GM18870 (cell line): ENCODE measurements around the gene PDCD10.

Source experiments
- ATAC-seq: cut with Tn5 transposase; IDR thresholded peaks from one replicate; pipeline ENCODE4 v1.9.1; 2021; ENCODE audit warnings: moderate library complexity; ENCODE audit not compliant: unreplicated experiment

PDCD10 gene

GRCh38 chr3:167684388-167684993, 50.2 kb downstream of the PDCD10 start:
- peak; percentile 81 for ATAC-seq

GRCh38 chr3:167679526-167679925, 55.2 kb downstream of the PDCD10 start:
- ATAC-seq, result no peak

- no peak for ATAC-seq
Measured at GRCh38 chr3:167675848-167676247, 58.8 kb downstream of the PDCD10 start.

- ATAC-seq, result no peak
Measured at GRCh38 chr3:167673221-167673620, 61.5 kb downstream of the PDCD10 start.

GRCh38 chr3:167671878-167672427, 62.7 kb downstream of the PDCD10 start:
- ATAC-seq, result no peak

GRCh38 chr3:167669699-167670098, 65.0 kb downstream of the PDCD10 start:
- ATAC-seq, result no peak

- no peak for ATAC-seq
Measured at GRCh38 chr3:167668651-167669050, 66.0 kb downstream of the PDCD10 start.

GRCh38 chr3:167666563-167666962, 68.1 kb downstream of the PDCD10 start:
- no peak for ATAC-seq

- ATAC-seq, result no peak
Measured at GRCh38 chr3:167662919-167663400, 71.7 kb downstream of the PDCD10 start.

GRCh38 chr3:167657684-167658225, 76.9 kb downstream of the PDCD10 start:
- ATAC-seq, result no peak

GRCh38 chr3:167656821-167657220, 77.9 kb downstream of the PDCD10 start:
- no peak for ATAC-seq

GRCh38 chr3:167653760-167654159, 80.9 kb downstream of the PDCD10 start, which contains the start of gene WDR49:
TSS of gene WDR49 (minus strand) at chr3:167653942. CDS start at chr3:167653425, 517 bp downstream.
- ATAC-seq, result peak; percentile 49

- peak; percentile 34 for ATAC-seq
Measured at GRCh38 chr3:167653155-167653554, 81.5 kb downstream of the PDCD10 start.

GRCh38 chr3:167651826-167652225, 82.9 kb downstream of the PDCD10 start:
- no peak for ATAC-seq

GRCh38 chr3:167650459-167650858, 84.2 kb downstream of the PDCD10 start:
- no peak for ATAC-seq

GRCh38 chr3:167649746-167650145, 84.9 kb downstream of the PDCD10 start:
- ATAC-seq, result no peak

- ATAC-seq, result no peak
Measured at GRCh38 chr3:167644611-167645010, 90.1 kb downstream of the PDCD10 start.
